ENCODE results near the gene SIRT3. TPM values are rescaled to one million over a fixed set of nuclear protein-coding genes. Genes with fewer than 3 reads are reported as not detected.

The SIRT3 gene
- 8.7 and 9.8 TPM in 2 replicates for total RNA-seq

GRCh38 chr11:235997-236773 is at the start of gene SIRT3:
Gene SIRT3, minus strand, starts transcription at chr11:236342. Its CDS starts 14 bp downstream, at chr11:236328.

DNA sequence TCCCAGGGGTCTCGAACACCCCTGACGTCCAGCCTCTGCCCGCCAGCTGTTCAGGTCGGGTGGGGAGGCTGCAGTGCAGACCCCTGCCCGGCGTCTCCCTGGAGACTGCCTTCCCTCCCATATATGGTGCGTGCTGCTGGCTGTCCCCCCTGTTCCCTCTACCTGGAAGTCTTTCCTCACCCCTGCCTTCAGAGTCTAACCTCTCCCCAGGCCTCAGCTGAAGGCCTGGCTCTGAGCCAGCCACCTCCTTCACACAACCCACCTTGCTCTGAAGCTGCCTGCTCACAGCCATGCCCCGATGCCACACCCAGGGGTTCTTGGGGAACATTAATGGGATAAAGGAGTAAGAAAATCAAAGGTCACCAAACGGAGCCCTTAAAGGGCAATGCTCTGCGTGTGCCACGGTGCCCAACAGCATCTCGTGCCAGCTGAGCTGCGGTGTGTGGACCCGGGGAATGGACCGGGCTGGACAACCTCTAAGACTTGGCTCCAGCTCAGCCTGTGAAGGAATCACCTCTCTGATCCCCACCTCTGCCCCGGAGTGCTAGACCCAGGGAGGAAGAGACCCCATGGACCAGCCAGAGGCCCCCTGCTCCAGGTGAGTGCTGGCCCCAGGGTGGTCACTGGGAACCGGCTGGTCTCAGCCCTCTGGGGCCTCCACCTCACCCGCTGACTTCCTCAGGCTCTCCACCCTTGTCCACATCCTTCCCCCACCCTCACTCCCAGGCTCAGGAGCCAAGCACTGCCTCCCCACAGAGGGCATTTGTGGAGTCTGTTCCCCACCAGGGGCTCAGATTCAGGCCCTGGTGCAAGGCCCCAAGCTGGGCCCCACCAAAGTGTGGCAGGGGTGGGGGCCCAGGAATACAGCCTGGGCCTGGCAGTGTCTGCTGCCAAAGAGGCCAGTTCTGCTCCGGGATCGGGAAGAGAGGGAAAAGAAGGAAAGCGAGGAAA is 42.1 kb upstream of the SIRT3 start, which contains the start of gene NLRP6:
NLRP6 (plus strand) TSS at position 407 of the 951 bp plus-strand sequence; CDS start at position 570, 163 bp downstream.

DNA sequence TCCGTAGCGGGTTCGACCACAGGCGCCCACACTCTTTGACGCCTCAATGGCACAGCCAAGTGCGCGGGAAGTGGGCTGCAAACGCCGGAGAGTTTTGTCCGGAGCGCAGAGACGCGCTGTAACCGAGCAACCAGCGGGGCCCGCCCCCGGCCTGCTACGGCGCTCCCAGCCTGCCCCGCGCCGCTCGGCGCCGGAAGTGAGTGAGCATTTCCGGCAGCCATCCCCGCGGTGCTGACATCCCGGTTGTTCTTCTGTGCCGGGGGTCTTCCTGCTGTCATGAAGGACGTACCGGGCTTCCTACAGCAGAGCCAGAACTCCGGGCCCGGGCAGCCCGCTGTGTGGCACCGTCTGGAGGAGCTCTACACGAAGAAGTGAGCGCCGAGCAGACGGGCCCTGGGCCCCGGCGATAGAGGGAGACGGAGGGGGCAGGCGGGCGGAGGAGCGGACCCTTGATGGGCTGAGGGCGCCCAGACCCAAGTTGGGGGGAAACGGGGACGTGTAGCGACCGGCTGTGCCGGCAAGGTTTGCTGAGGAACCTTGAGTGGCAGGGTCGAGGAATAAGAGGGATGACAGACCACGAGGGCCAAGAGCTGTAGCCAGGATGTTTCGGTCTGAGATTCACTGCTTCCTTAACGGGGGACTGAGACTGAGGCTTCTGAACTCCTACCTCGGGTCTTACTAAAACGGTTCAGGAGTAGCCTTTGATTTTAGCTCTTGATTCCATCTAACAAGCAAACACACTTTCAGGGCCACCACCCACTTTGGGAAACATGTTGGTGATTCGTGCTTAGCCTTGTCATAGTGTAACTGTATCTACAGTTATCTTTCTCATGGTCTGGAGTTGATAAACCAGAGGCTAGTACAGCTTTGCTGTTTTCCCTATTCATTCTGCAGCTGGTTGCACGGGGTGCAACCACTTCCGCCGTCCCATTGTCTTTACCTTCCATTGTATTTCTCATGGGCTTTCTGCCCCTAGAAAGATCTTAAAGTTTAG is 929 bp upstream of the SIRT3 start, which contains the start of gene PSMD13:
PSMD13 (plus strand) TSS at position 203 of the 994 bp plus-strand sequence; CDS start at position 277, 74 bp downstream.

DNA sequence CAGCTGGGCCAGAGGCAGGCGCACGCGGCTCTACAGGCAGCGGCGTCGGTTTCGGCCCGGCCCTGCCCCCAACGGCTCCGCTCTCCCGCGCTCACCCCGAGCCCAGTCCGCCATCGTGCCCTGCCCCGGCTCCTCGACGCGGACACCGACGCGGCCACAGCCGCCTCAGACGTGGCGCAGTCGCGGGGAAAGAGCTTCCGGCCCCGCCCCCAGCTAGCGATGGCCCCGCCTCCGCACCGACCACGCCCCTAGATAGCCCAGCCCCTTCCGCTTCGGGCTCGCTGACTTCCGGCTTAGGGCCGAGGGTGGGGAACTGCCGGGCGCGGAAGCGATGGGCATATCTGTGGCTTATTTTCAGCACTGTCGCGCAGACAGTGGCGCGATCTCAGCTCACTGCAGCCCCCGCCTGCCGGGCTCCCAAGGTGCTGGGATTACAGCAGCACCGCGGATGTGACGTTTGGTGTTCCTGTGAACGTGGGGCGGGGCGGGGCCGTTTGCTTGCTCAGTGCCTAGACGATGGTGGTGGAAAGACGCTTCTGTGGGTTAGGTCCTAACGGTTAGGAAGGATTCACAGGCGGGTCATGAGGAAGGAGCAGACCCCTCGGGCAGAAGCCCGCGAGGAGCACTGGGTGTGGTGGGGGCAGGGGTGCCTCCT is 28.8 kb downstream of the SIRT3 start, which contains the start of the genes BET1L and RIC8A:
BET1L (minus strand) TSS at position 192 of the 655 bp plus-strand sequence; CDS start at position 114, 78 bp downstream.
RIC8A (plus strand) TSS at position 501 of the 655 bp plus-strand sequence. CDS start 1,147 bp downstream, outside the sequence.

DNA sequence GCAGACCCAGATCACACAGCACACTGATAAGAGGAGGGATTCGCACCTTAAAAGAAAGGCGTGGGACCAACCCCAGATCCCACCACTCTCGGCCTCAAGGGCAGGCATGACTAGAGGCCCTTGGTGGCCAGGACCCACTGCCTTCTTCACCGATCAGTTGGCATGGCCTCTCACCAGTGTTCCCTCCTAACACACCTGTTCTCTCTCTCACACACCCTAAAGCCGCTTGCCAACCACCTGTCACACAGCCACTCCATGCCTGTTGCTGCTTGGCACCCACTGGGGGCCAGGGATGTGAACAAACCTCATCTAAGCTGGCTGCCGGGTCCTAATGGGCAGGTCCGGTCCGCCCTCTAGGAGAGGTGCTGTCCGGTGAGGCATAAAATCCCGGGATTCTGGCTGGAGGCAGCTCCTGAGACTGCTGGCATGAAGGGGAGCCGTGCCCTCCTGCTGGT is 43.4 kb downstream of the SIRT3 start, which contains the start of gene SCGB1C1:
SCGB1C1 (plus strand) TSS at position 405 of the 455 bp plus-strand sequence; CDS start at position 427, 22 bp downstream.

Other genes starting within 250 kb of the SIRT3 start
- not detected in 2 replicates for gene SCGB1C1, start 43.3 kb downstream of the SIRT3 start, total RNA-seq
- gene BET1L, start 28.9 kb downstream of the SIRT3 start, total RNA-seq = 18.6 and 20.2 TPM in 2 replicates
- 161 and 178 TPM in 2 replicates for gene RIC8A, start 28.6 kb downstream of the SIRT3 start, total RNA-seq
- gene PSMD13, start 634 bp upstream of the SIRT3 start, total RNA-seq = 152 and 162 TPM in 2 replicates
- gene NLRP6, start 42.1 kb upstream of the SIRT3 start, total RNA-seq = not detected in 2 replicates
- gene PGGHG, start 52.8 kb upstream of the SIRT3 start, total RNA-seq = 8.1 and 9.5 TPM in 2 replicates
- not detected in 2 replicates for gene IFITM5, start 63.2 kb upstream of the SIRT3 start, total RNA-seq
- 113 and 138 TPM in 2 replicates for gene IFITM2, start 71.5 kb upstream of the SIRT3 start, total RNA-seq
- gene IFITM1, start 77.7 kb upstream of the SIRT3 start, total RNA-seq = 32.6 and 61.0 TPM in 2 replicates
- gene IFITM3, start 84.5 kb upstream of the SIRT3 start, total RNA-seq = 90.2 and 101 TPM in 2 replicates
- gene B4GALNT4, start 133.2 kb upstream of the SIRT3 start, total RNA-seq = under 0.01 and 0.06 TPM in 2 replicates
- 0.81 and 1.3 TPM in 2 replicates for gene PKP3, start 157.9 kb upstream of the SIRT3 start, total RNA-seq
- gene SIGIRR, start 178.7 kb upstream of the SIRT3 start, total RNA-seq = 17.8 and 19.3 TPM in 2 replicates
- gene ANO9, start 205.7 kb upstream of the SIRT3 start, total RNA-seq = not detected in 2 replicates
- gene PTDSS2, start 213.9 kb upstream of the SIRT3 start, total RNA-seq = 25.6 and 32.0 TPM in 2 replicates

Measured in aortic smooth muscle cell (primary cell).